A549 (cell line): ENCODE results near the gene SLC25A46.

Source experiments
- CBX8 ChIP-seq: fragments of 200-600 bp; sonication (generic); IDR thresholded peaks from 2 replicates; pipeline ENCODE4 v1.6.1; 2016
- RFX5 ChIP-seq: fragments of 450-650 bp; IDR thresholded peaks from 2 replicates; pipeline ENCODE4 v1.7.1; 2014; ENCODE audit warnings: antibody characterized with exemption, mild to moderate bottlenecking, moderate library complexity

GRCh38 chr5:110757118-110757729, 18.4 kb downstream of the SLC25A46 start:
- TF ChIP-seq RFX5 (no peak), CBX8 (no peak)
